ENCODE measurements around the gene ZNF491.

DNA sequence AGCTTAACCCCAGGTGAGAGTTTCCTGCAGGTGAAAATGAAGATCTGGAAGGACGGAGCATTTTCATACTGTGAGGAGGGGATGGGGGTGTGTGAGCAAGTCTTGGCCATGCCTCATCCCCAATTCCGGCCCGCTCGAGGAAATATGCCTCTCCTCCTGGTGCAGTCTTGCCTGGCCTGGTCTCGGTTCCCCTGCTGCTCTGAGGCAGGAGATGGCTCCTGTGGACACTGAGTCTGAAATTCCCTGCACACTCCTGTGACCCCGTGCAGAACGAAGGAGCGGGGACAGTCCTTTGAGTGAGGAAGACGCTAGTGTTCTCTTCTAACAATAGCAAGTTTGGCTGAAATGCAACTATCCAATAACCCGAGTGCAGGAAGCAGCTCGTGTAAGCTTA is 49.9 kb downstream of the ZNF491 start:
- TF ChIP-seq, protein P1, sequence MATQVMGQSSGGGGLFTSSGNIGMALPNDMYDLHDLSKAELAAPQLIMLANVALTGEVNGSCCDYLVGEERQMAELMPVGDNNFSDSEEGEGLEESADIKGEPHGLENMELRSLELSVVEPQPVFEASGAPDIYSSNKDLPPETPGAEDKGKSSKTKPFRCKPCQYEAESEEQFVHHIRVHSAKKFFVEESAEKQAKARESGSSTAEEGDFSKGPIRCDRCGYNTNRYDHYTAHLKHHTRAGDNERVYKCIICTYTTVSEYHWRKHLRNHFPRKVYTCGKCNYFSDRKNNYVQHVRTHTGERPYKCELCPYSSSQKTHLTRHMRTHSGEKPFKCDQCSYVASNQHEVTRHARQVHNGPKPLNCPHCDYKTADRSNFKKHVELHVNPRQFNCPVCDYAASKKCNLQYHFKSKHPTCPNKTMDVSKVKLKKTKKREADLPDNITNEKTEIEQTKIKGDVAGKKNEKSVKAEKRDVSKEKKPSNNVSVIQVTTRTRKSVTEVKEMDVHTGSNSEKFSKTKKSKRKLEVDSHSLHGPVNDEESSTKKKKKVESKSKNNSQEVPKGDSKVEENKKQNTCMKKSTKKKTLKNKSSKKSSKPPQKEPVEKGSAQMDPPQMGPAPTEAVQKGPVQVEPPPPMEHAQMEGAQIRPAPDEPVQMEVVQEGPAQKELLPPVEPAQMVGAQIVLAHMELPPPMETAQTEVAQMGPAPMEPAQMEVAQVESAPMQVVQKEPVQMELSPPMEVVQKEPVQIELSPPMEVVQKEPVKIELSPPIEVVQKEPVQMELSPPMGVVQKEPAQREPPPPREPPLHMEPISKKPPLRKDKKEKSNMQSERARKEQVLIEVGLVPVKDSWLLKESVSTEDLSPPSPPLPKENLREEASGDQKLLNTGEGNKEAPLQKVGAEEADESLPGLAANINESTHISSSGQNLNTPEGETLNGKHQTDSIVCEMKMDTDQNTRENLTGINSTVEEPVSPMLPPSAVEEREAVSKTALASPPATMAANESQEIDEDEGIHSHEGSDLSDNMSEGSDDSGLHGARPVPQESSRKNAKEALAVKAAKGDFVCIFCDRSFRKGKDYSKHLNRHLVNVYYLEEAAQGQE (IDR thresholded peaks at IDR 0.05; ENCODE audit: borderline replicate concordance) = no peak
- TF ChIP-seq, protein P2, sequence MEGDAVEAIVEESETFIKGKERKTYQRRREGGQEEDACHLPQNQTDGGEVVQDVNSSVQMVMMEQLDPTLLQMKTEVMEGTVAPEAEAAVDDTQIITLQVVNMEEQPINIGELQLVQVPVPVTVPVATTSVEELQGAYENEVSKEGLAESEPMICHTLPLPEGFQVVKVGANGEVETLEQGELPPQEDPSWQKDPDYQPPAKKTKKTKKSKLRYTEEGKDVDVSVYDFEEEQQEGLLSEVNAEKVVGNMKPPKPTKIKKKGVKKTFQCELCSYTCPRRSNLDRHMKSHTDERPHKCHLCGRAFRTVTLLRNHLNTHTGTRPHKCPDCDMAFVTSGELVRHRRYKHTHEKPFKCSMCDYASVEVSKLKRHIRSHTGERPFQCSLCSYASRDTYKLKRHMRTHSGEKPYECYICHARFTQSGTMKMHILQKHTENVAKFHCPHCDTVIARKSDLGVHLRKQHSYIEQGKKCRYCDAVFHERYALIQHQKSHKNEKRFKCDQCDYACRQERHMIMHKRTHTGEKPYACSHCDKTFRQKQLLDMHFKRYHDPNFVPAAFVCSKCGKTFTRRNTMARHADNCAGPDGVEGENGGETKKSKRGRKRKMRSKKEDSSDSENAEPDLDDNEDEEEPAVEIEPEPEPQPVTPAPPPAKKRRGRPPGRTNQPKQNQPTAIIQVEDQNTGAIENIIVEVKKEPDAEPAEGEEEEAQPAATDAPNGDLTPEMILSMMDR (IDR thresholded peaks at IDR 0.05; ENCODE audit: poor library complexity, severe bottlenecking) = no peak
- TF ChIP-seq MXI1 (conservative IDR thresholded peaks at IDR 0.05; ENCODE audit: poor library complexity, severe bottlenecking) (no peak), RAD21 (conservative IDR thresholded peaks at IDR 0.05) (no peak), EP300 (conservative IDR thresholded peaks at IDR 0.05; ENCODE audit: poor library complexity, severe bottlenecking) (no peak), TAF1 (IDR thresholded peaks at IDR 0.05; ENCODE audit: low read depth) (no peak)

Measured in neural cell (in vitro differentiated cells).